GM23338 (cell line): Measurements from ENCODE around the gene KRTAP23-1. TPM values are rescaled to one million over a fixed set of nuclear protein-coding genes. Genes with fewer than 3 reads are reported as not detected.

Source experiments
- ATAC-seq: fragments of 200-7000 bp; cut with Tn5 transposase; 3 replicates; pipeline ENCODE4 v1.9.1; 2020
- DNase-seq: peaks from one replicate; pipeline ENCODE4 v3.0.0-alpha.2; 2015; ENCODE audit warnings: low spot score
- H2AFZ ChIP-seq: fragments of 200-600 bp; sonication (generic); 2 replicates; pipeline ENCODE4 v1.8.0; 2016; ENCODE audit warnings: antibody characterized with exemption, mild to moderate bottlenecking, moderate library complexity
- H3F3A ChIP-seq: fragments of 200-600 bp; sonication (generic); replicated peaks from 2 replicates; pipeline ENCODE4 v1.8.0; 2017; ENCODE audit warnings: antibody characterized with exemption, mixed run types, low read depth
- H3K27ac ChIP-seq: fragments of 200-600 bp; sonication (generic); 2 replicates; pipeline ENCODE4 v1.6.1; 2016; ENCODE audit warnings: low read depth
- H3K27me3 ChIP-seq: fragments of 200-600 bp; sonication (generic); 2 replicates; pipeline ENCODE4 v1.8.0; 2016; ENCODE audit warnings: mild to moderate bottlenecking, mixed run types, moderate library complexity; ENCODE audit not compliant: insufficient read depth
- H3K36me3 ChIP-seq: fragments of 200-600 bp; sonication (generic); 2 replicates; pipeline ENCODE4 v1.8.0; 2016; ENCODE audit warnings: mild to moderate bottlenecking; ENCODE audit not compliant: insufficient read depth
- H3K4me1 ChIP-seq: fragments of 200-600 bp; sonication (generic); 2 replicates; pipeline ENCODE4 v1.8.0; 2016; ENCODE audit warnings: mild to moderate bottlenecking, moderate library complexity; ENCODE audit not compliant: insufficient read depth
- H3K4me2 ChIP-seq: fragments of 200-600 bp; sonication (generic); 2 replicates; pipeline ENCODE4 v1.7.1; 2017; ENCODE audit warnings: mixed run types
- H3K4me3 ChIP-seq: fragments of 200-600 bp; sonication (generic); 2 replicates; pipeline ENCODE4 v1.6.1; 2016; ENCODE audit warnings: mixed run types
- H3K79me2 ChIP-seq: fragments of 200-600 bp; sonication (generic); replicated peaks from 2 replicates; pipeline ENCODE4 v1.8.0; 2017; ENCODE audit warnings: mild to moderate bottlenecking; ENCODE audit not compliant: insufficient read depth
- H3K9me2 ChIP-seq: fragments of 200-600 bp; sonication (generic); 2 replicates; pipeline ENCODE4 v1.8.0; 2017; ENCODE audit not compliant: insufficient read depth
- H4K20me1 ChIP-seq: fragments of 200-600 bp; sonication (generic); replicated peaks from 2 replicates; pipeline ENCODE4 v1.8.0; 2017; ENCODE audit warnings: mild to moderate bottlenecking; ENCODE audit not compliant: insufficient read depth
- H3K27ac Mint-ChIP-seq: 2 replicates; pipeline ENCODE4 v1.8.0; 2020; ENCODE audit warnings: inconsistent platforms, mild to moderate bottlenecking, moderate library complexity, mixed read lengths
- H3K27me3 Mint-ChIP-seq: 3 replicates; pipeline ENCODE4 v1.8.0; 2022; ENCODE audit warnings: low read depth, mild to moderate bottlenecking, moderate library complexity, mixed read lengths, inconsistent platforms; ENCODE audit not compliant: insufficient read depth, poor library complexity
- H3K36me3 Mint-ChIP-seq: 3 replicates; pipeline ENCODE4 v1.8.0; 2021; ENCODE audit warnings: low read depth, mild to moderate bottlenecking, inconsistent platforms, moderate library complexity, mixed read lengths
- H3K4me1 Mint-ChIP-seq: 3 replicates; pipeline ENCODE4 v1.8.0; 2020; ENCODE audit warnings: mild to moderate bottlenecking, inconsistent platforms, mixed read lengths
- H3K4me3 Mint-ChIP-seq: 3 replicates; pipeline ENCODE4 v1.8.0; 2021; ENCODE audit warnings: moderate library complexity, mild to moderate bottlenecking, inconsistent platforms, mixed read lengths
- H3K9me3 Mint-ChIP-seq: 3 replicates; pipeline ENCODE4 v1.8.0; 2020; ENCODE audit warnings: moderate library complexity, mild to moderate bottlenecking, inconsistent platforms, mixed read lengths
- CTCF ChIP-seq, 2 experiments: fragments of 200-600 bp in 1 of 2; sonication (generic) in 1 of 2; conservative IDR thresholded peaks; 2 replicates each; pipeline versions ENCODE4 v1.5.1 to v1.6.1; 2016 to 2017; ENCODE audit warnings: antibody characterized with exemption in 2 of 2, low read depth in 2 of 2, mild to moderate bottlenecking in 2 of 2, moderate library complexity in 1 of 2
- ETS1 ChIP-seq: IDR thresholded peaks from 2 replicates; pipeline ENCODE4 v1.6.1; 2016; ENCODE audit warnings: antibody characterized with exemption
- EZH2phosphoT487 ChIP-seq: fragments of 200-600 bp; sonication (generic); IDR thresholded peaks from one replicate; pipeline ENCODE4 v1.8.1; 2018; ENCODE audit warnings: antibody characterized with exemption; ENCODE audit not compliant: unreplicated experiment
- REST ChIP-seq: IDR thresholded peaks from one replicate; pipeline ENCODE4 v1.6.1; 2018; ENCODE audit warnings: antibody characterized with exemption; ENCODE audit not compliant: unreplicated experiment
- polyA plus RNA-seq: library from polyadenylated mRNA; unstranded; fragments of >200 nt; fragmentation: Nextera tagmentation; extraction: Ambion mirVana; gene quantifications from 2 replicates; pipeline ENCODE4 v1.2.1, GENCODE V29; 2016
- total RNA-seq: library from RNA; depleted of rRNA; stranded (reverse); fragments of >200 nt; shearing (Covaris generic); gene quantifications from 2 replicates; pipeline ENCODE4 v1.2.3, GENCODE V29; 2014

KRTAP23-1 gene
- total and polyA plus RNA-seq, 2 experiments from 2014 or later: not detected

- H2AFZ ChIP-seq: no peak overlapping the region
- H3K36me3 Mint-ChIP-seq: peaks cover 8% of the 10 kb centered on the region; the same call in 2 of the 3 replicates
- no peak overlapping the region for H3K4me2 ChIP-seq
- H3K27me3 ChIP-seq: no peaks in the 10 kb centered on the region
- peaks cover 12% of the 10 kb centered on the region for H3K4me1 Mint-ChIP-seq
- no peaks in the 10 kb centered on the region for H3K9me2 ChIP-seq
- DNase-seq (peak; percentile 45), ATAC-seq (peak; percentile 26; the same call in 1 of the 3 replicates)
- H4K20me1 ChIP-seq: no peaks in the 10 kb centered on the region
- no peaks in the 10 kb centered on the region for H3F3A ChIP-seq
- peaks cover 8% of the 10 kb centered on the region; the same call in 1 of the 3 replicates for H3K9me3 Mint-ChIP-seq
- no peak overlapping the region for H3K4me3 Mint-ChIP-seq
- no peak overlapping the region for H3K27ac ChIP-seq
- no peaks in the 10 kb centered on the region for H3K79me2 ChIP-seq
- no peak overlapping the region for H3K4me3 ChIP-seq
- H3K27ac Mint-ChIP-seq: no peak overlapping the region
- no peaks in the 10 kb centered on the region for H3K36me3 ChIP-seq
- TF ChIP-seq CTCF (conservative IDR thresholded peaks at IDR 0.05; ENCODE audit: low read depth in 2 of 2) (peak; percentile 46 to 53), EZH2phosphoT487 (no peak)
- peaks cover 12% of the 10 kb centered on the region for H3K4me1 ChIP-seq
- peaks cover 5% of the 10 kb centered on the region for H3K27me3 Mint-ChIP-seq
These were observed 3.4 kb downstream of the KRTAP23-1 start for GRCh38 chr21:30345014-30345413.

- peak; percentile 71 for DNase-seq
- Histone ChIP-seq H3K27me3 (no peaks in the 10 kb centered on the region), H3K27ac (no peak overlapping the region), H2AFZ (no peak overlapping the region), H3K4me1 (no peaks in the 10 kb centered on the region), H3K4me3 (no peak overlapping the region), H3K36me3 (no peaks in the 10 kb centered on the region), H4K20me1 (no peaks in the 10 kb centered on the region), H3K79me2 (no peaks in the 10 kb centered on the region), H3K4me2 (no peak overlapping the region), H3K9me2 (no peaks in the 10 kb centered on the region), H3F3A (no peaks in the 10 kb centered on the region)
- TF ChIP-seq ETS1 (no peak), CTCF (conservative IDR thresholded peaks at IDR 0.05; ENCODE audit: low read depth in 2 of 2) (peak; percentile 76 to 96), REST (no peak)
- no peaks in the 10 kb centered on the region for H3K4me1 Mint-ChIP-seq
- no peak overlapping the region for H3K27ac Mint-ChIP-seq
- peak; percentile 53; the same call in 2 of the 3 replicates for ATAC-seq
- H3K27me3 Mint-ChIP-seq: peaks cover under 1% of the 10 kb centered on the region
- H3K36me3 Mint-ChIP-seq: peaks cover 4% of the 10 kb centered on the region; the same call in 2 of the 3 replicates
- H3K4me3 Mint-ChIP-seq: no peak overlapping the region
- H3K9me3 Mint-ChIP-seq: peaks cover 5% of the 10 kb centered on the region; the same call in 1 of the 3 replicates
These were observed 7.5 kb downstream of the KRTAP23-1 start for GRCh38 chr21:30340714-30341573.
